ENCODE measurements around the gene RPS18. TPM values are rescaled to one million over a fixed set of nuclear protein-coding genes. Genes with fewer than 3 reads are reported as not detected.

The RPS18 gene
- total and polyA plus RNA-seq, 9 of the 15 experiments (the other 6 are each of a cell fraction or from before 2014, with no cell fraction given): 5,023 to 17,516 (median 8,131) TPM

GRCh38 chr6:33298773-33299236 lies 26.9 kb downstream of the RPS18 start, which contains the start of gene RGL2 (continued):
- TF ChIP-seq ZMIZ1 (IDR thresholded peaks at IDR 0.05; ENCODE audit: low read depth in 2 of 2, low read length in 2 of 2) (no peak), ZNF277 (CRISPR knock-in tag; IDR thresholded peaks at IDR 0.05; ENCODE audit: borderline replicate concordance) (no peak), FOXM1 (IDR thresholded peaks at IDR 0.05; ENCODE audit: low read depth) (no peak), FOXM1 (CRISPR knock-in tag; IDR thresholded peaks at IDR 0.05; ENCODE audit: low read depth) (no peak), ZNF507 (tag; conservative IDR thresholded peaks at IDR 0.05) (no peak), ZNF263 (CRISPR knock-in tag; IDR thresholded peaks at IDR 0.05; ENCODE audit: borderline replicate concordance) (no peak), MITF (IDR thresholded peaks at IDR 0.05) (no peak), U2AF2 (optimal IDR thresholded peaks at IDR 0.05; ENCODE audit: low read depth, low read length) (no peak), NCOA2 (IDR thresholded peaks at IDR 0.05; ENCODE audit: partially characterized antibody in 2 of 2) (no peak), MAZ (CRISPR knock-in tag; conservative IDR thresholded peaks at IDR 0.05 in 1 of 2, IDR thresholded peaks at IDR 0.05 in 1 of 2) (peak in 1 of 2 experiments; percentile 90), IRF2 (CRISPR knock-in tag; IDR thresholded peaks at IDR 0.05) (no peak), ZNF639 (CRISPR knock-in tag; conservative IDR thresholded peaks at IDR 0.05 in 1 of 2, IDR thresholded peaks at IDR 0.05 in 1 of 2) (0 out of 4 replicates have a peak, but pooled peaks of 1 of the 2 experiments have one; percentile 66), CC2D1A (IDR thresholded peaks at IDR 0.05) (peak; percentile 53; the same call in 1 of the 2 replicates), ARID3B (CRISPR knock-in tag; IDR thresholded peaks at IDR 0.05; ENCODE audit: borderline replicate concordance) (no peak)

Measured in K562 (cell line).